HCT116 (cell line): ENCODE measurements around the gene CNNM4. TPM values are rescaled to one million over a fixed set of nuclear protein-coding genes. Genes with fewer than 3 reads are reported as not detected.

ENCODE experiments used
- ATAC-seq: fragments of 200-7000 bp; cut with Tn5 transposase; 2 replicates; pipeline ENCODE4 v1.9.1; 2020; ENCODE audit warnings: mild to moderate bottlenecking, moderate library complexity
- BruUV-seq: library from RNA; stranded (reverse); fragments of 400-500 nt; replicated peaks from 2 replicates; lab custom pipeline; 2021; lab: Mats Ljungman, UMichigan
- CTCF ChIA-PET: fragments of 300-600 bp; sonication (Branson Sonifier 250); formaldehyde crosslinking; loops from one replicate; lab custom pipeline; 2021; ENCODE audit warnings: antibody characterized with exemption; lab: Charles Lee
- POLR2A ChIA-PET: fragments of 300-600, 350-600 bp; sonication (Branson Sonifier 250); formaldehyde crosslinking; loops from one replicate; lab custom pipeline; 2021; ENCODE audit warnings: antibody characterized with exemption; lab: Charles Lee
- RAD21 ChIA-PET, 2 experiments: fragments of 300-600 bp; sonication (Branson Sonifier 250); formaldehyde crosslinking; loops; one replicate each; lab custom pipeline; 2023; ENCODE audit warnings: low total read pairs in 2 of 2; ENCODE audit not compliant: uncharacterized antibody in 2 of 2, unreplicated experiment in 2 of 2, low non-redundant PET in 1 of 2; lab: Charles Lee
- DNase-seq: peaks from one replicate; pipeline ENCODE4 v3.0.0-alpha.2; 2010; ENCODE audit warnings: low read depth, low spot score
- H2AFZ ChIP-seq: fragments of 200-600 bp; shearing (Covaris generic), sonication (generic); 2 replicates; pipeline ENCODE4 v1.6.1; 2017; ENCODE audit warnings: low read depth, mixed run types, mixed read lengths, antibody characterized with exemption, low read length; ENCODE audit not compliant: poor library complexity, severe bottlenecking
- H3K27ac ChIP-seq: 2 replicates; pipeline ENCODE4 v1.5.1; 2012; ENCODE audit warnings: low read depth, low read length
- H3K27me3 ChIP-seq: fragments of 200-600 bp; sonication (generic); 2 replicates; pipeline ENCODE4 v1.6.1; 2016; ENCODE audit warnings: mixed run types, low read length, mixed read lengths; ENCODE audit not compliant: insufficient read depth
- H3K36me3 ChIP-seq, 2 experiments: fragments of 200-500 bp in 1 of 2; fragments of 200-600 bp in 1 of 2; sonication (Bioruptor generic) in 1 of 2; sonication (generic) in 1 of 2; 2 replicates each; pipeline versions ENCODE4 v1.5.1 to v1.6.1; 2014 to 2016; ENCODE audit warnings: low read length in 2 of 2, inconsistent platforms in 1 of 2, mixed read lengths in 1 of 2, mixed run types in 1 of 2; ENCODE audit not compliant: insufficient read depth in 2 of 2, control insufficient read depth in 1 of 2
- H3K4me1 ChIP-seq, 2 experiments: fragments of 200-600 bp in 1 of 2; sonication (generic) in 1 of 2; 2 replicates each; pipeline versions ENCODE4 v1.5.1 to v1.6.1; 2012 to 2017; ENCODE audit warnings: low read length in 2 of 2, inconsistent platforms in 1 of 2, mild to moderate bottlenecking in 1 of 2, mixed read lengths in 1 of 2, mixed run types in 1 of 2, moderate library complexity in 1 of 2; ENCODE audit not compliant: insufficient read depth in 2 of 2, control insufficient read depth in 1 of 2
- H3K4me2 ChIP-seq: fragments of 200-600 bp; sonication (generic); 2 replicates; pipeline ENCODE4 v1.6.1; 2017; ENCODE audit warnings: mixed run types, low read length, mixed read lengths
- H3K4me3 ChIP-seq, 2 experiments: fragments of 200-600 bp in 1 of 2; sonication (generic) in 1 of 2; replicated peaks in 1 of 2; 2 replicates each; pipeline ENCODE4 v1.5.1; 2011 to 2016; ENCODE audit warnings: low read length in 2 of 2, control low read depth in 1 of 2, low read depth in 1 of 2, mild to moderate bottlenecking in 1 of 2, mixed read lengths in 1 of 2, mixed run types in 1 of 2
- H3K79me2 ChIP-seq: fragments of 200-600 bp; sonication (generic); 2 replicates; pipeline ENCODE4 v1.6.1; 2017; ENCODE audit warnings: mild to moderate bottlenecking, mixed run types, low read length, moderate library complexity, mixed read lengths; ENCODE audit not compliant: insufficient read depth
- H3K9ac ChIP-seq: fragments of 200-600 bp; sonication (generic); 2 replicates; pipeline ENCODE4 v1.6.1; 2016; ENCODE audit warnings: low read length, mixed read lengths
- H3K9me2 ChIP-seq: fragments of 200-600 bp; sonication (generic), shearing (Covaris generic); 2 replicates; pipeline ENCODE4 v1.6.1; 2017; ENCODE audit warnings: mixed run types, mild to moderate bottlenecking, moderate library complexity; ENCODE audit not compliant: insufficient read depth
- H3K9me3 ChIP-seq, 2 experiments: fragments of 200-500 bp in 1 of 2; fragments of 200-600 bp in 1 of 2; sonication (Bioruptor generic) in 1 of 2; sonication (generic) in 1 of 2; 2 replicates each; pipeline ENCODE4 v1.6.1; 2014 to 2017; ENCODE audit warnings: low read length in 2 of 2, mixed read lengths in 2 of 2, inconsistent platforms in 1 of 2, low read depth in 1 of 2, mild to moderate bottlenecking in 1 of 2, mixed run types in 1 of 2, moderate library complexity in 1 of 2; ENCODE audit not compliant: control insufficient read depth in 1 of 2, insufficient read depth in 1 of 2
- H4K20me1 ChIP-seq: fragments of 200-600 bp; sonication (generic), shearing (Covaris generic); 2 replicates; pipeline ENCODE4 v1.6.1; 2017; ENCODE audit warnings: mixed run types, mild to moderate bottlenecking, moderate library complexity; ENCODE audit not compliant: insufficient read depth
- ATF3 ChIP-seq: IDR thresholded peaks from 2 replicates; pipeline ENCODE4 v1.6.1; 2012
- CBX3 ChIP-seq: IDR thresholded peaks from 2 replicates; pipeline ENCODE4 v1.6.1; 2012; ENCODE audit warnings: low read depth
- CTCF ChIP-seq, 3 experiments: fragments of 200-600 bp in 1 of 3; sonication (generic) in 1 of 3; IDR thresholded peaks in 2 of 3; conservative IDR thresholded peaks in 1 of 3; 2 replicates each; pipeline ENCODE4 v1.5.1; 2012 to 2017; ENCODE audit warnings: low read depth in 2 of 3, low read length in 2 of 3, antibody characterized with exemption in 1 of 3, borderline replicate concordance in 1 of 3, control low read depth in 1 of 3, mild to moderate bottlenecking in 1 of 3, mixed read lengths in 1 of 3, mixed run types in 1 of 3, moderate library complexity in 1 of 3; ENCODE audit not compliant: insufficient read depth in 1 of 3
- EGR1 ChIP-seq: IDR thresholded peaks from 2 replicates; pipeline ENCODE4 v1.6.1; 2012; ENCODE audit warnings: low read depth
- ELF1 ChIP-seq: IDR thresholded peaks from 2 replicates; pipeline ENCODE4 v1.6.1; 2012; ENCODE audit warnings: low read depth, borderline replicate concordance
- EZH2phosphoT487 ChIP-seq: fragments of 200-600 bp; IDR thresholded peaks from 2 replicates; pipeline ENCODE4 v1.6.1; 2018; ENCODE audit warnings: antibody characterized with exemption, borderline replicate concordance
- MAX ChIP-seq: IDR thresholded peaks from 2 replicates; pipeline ENCODE4 v1.6.1; 2012
- POLR2AphosphoS5 ChIP-seq: IDR thresholded peaks from 2 replicates; pipeline ENCODE4 v1.6.1; 2011; ENCODE audit warnings: mild to moderate bottlenecking, low read depth, low read length, moderate library complexity
- RAD21 ChIP-seq: IDR thresholded peaks from 2 replicates; pipeline ENCODE4 v1.6.1; 2012; ENCODE audit warnings: low read depth, mild to moderate bottlenecking
- SP1 ChIP-seq: IDR thresholded peaks from 2 replicates; pipeline ENCODE4 v1.6.1; 2012; ENCODE audit warnings: low read depth
- TCF7L2 ChIP-seq: IDR thresholded peaks from 2 replicates; pipeline ENCODE4 v1.7.0; 2011; ENCODE audit warnings: borderline replicate concordance, inconsistent platforms; ENCODE audit not compliant: insufficient read depth, insufficient read length; ENCODE audit errors: extremely low read depth
- ZBTB33 ChIP-seq: IDR thresholded peaks from 2 replicates; pipeline ENCODE4 v1.6.1; 2011; ENCODE audit warnings: mild to moderate bottlenecking, low read length, moderate library complexity; ENCODE audit not compliant: insufficient replicate concordance; ENCODE audit errors: extremely low read depth
- ZFX ChIP-seq: fragments of 450-650 bp; IDR thresholded peaks from 2 replicates; pipeline ENCODE4 v1.6.1; 2017
- intact Hi-C: fragments of 100-400 bp; cut with micrococcal nuclease; formaldehyde crosslinking; loops from 2 replicates; pipeline ENCODE4 v1.10.0; 2022
- total RNA-seq: library from RNA; stranded (reverse); gene quantifications from one replicate; pipeline ENCODE4 v1.2.1, GENCODE V29; 2021; ENCODE audit not compliant: unreplicated experiment

The CNNM4 gene
- total RNA-seq, 1 experiment from 2014 or later: 7.9 TPM

GRCh38 chr2:96772903-96773671 is 12.4 kb downstream of the CNNM4 start:
- DNase-seq (no peak), ATAC-seq (no peak)
- no peaks in the 10 kb centered on the region for H3K9me3 ChIP-seq
- H3K9me2 ChIP-seq: no peaks in the 10 kb centered on the region
- peaks cover 0 to 7% of the 10 kb centered on the region in 2 experiments; a peak in 1 of 4 replicates for H3K4me1 ChIP-seq
- RAD21 ChIA-PET: no interaction called here
- H3K4me2 ChIP-seq: no peak overlapping the region
- no TSS peak for BruUV-seq
- TF ChIP-seq EGR1 (no peak), ZFX (no peak), RAD21 (no peak), MAX (no peak), ATF3 (no peak), ELF1 (no peak), ZBTB33 (no peak), TCF7L2 (no peak), EZH2phosphoT487 (no peak), CTCF (IDR thresholded peaks at IDR 0.05 in 2 of 3, conservative IDR thresholded peaks at IDR 0.05 in 1 of 3; ENCODE audit: borderline replicate concordance in 1 of 3, insufficient read depth in 1 of 3, low read depth in 2 of 3, low read length in 2 of 3) (no peak), SP1 (no peak), POLR2AphosphoS5 (no peak), CBX3 (no peak)
- TF ChIP-seq, all 23 proteins: peak for 0
- intact Hi-C loops: no loop called here
- no peaks in the 10 kb centered on the region for H3K27me3 ChIP-seq
- no peaks in the 10 kb centered on the region for H4K20me1 ChIP-seq
- no peak overlapping the region for H3K9ac ChIP-seq
- H3K36me3 ChIP-seq: 0 out of 4 replicates have a peak, but pooled peaks cover 0 to 4% of the 10 kb centered on the region in 2 experiments
- H3K4me3 ChIP-seq: no peak overlapping the region
- no peak overlapping the region for H3K27ac ChIP-seq
- no peaks in the 10 kb centered on the region for H3K79me2 ChIP-seq
- POLR2A ChIA-PET: no interaction called here
- no peak overlapping the region for H2AFZ ChIP-seq
- CTCF ChIA-PET: no interaction called here
